ENCODE results near the gene STIMATE.

DNA sequence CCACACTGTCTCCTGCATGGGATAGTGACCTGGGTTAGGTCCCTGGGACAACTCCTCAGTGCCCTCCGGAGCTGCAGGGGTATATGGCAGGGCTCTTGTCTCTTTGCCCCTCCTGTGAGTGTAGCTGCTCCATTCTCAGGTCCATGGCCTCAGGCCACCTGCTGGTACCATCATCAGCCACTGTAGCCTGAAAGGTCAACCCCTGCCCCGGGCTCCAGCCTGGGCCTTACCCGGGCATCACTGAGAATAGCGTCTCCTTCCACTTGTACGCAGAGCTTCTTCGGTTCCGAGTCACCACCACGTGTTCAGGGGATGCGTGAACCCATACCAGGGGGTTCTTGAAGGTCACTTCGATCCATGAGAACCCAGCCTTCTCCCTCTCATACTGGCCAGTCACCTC, 80.7 kb downstream of the STIMATE start:
- TF ChIP-seq POLR2A (IDR thresholded peaks at IDR 0.05), result no peak
- TF ChIP-seq, protein P1, sequence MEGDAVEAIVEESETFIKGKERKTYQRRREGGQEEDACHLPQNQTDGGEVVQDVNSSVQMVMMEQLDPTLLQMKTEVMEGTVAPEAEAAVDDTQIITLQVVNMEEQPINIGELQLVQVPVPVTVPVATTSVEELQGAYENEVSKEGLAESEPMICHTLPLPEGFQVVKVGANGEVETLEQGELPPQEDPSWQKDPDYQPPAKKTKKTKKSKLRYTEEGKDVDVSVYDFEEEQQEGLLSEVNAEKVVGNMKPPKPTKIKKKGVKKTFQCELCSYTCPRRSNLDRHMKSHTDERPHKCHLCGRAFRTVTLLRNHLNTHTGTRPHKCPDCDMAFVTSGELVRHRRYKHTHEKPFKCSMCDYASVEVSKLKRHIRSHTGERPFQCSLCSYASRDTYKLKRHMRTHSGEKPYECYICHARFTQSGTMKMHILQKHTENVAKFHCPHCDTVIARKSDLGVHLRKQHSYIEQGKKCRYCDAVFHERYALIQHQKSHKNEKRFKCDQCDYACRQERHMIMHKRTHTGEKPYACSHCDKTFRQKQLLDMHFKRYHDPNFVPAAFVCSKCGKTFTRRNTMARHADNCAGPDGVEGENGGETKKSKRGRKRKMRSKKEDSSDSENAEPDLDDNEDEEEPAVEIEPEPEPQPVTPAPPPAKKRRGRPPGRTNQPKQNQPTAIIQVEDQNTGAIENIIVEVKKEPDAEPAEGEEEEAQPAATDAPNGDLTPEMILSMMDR (IDR thresholded peaks at IDR 0.05), result no peak

Measured in lower leg skin (tissue), 3 donors.